Measurements from ENCODE around the gene NPIPA5.
"Not testable (repeated sequence)": the region's sequence is repeated elsewhere in the genome, so short reads cannot be mapped to it uniquely, and the experiment has no call there.

NPIPA5 gene

DNA sequence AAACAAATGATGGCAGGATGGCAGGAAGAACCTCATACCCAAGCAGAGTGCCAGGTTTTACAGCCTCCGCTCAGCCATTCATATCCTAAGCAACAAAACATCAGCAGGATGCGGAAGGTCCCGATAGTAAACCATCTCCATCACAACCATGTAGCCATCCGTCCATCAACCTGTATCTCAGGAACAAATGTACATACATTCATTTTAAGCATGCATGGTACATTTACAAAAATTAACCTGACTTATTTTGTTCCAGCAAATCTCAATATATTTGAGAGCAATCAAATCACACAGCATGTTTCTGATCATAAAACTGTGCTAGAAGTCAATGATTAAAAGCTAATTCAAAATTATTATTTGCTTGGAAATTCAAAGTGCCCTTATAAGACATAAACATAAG is at the start of gene NPIPA5:
Gene NPIPA5 (minus strand): TSS at position 101 of the 400 bp plus-strand sequence. CDS start 0 bp downstream, at position 101.
- DNase-seq, result not testable (repeated sequence)

DNA sequence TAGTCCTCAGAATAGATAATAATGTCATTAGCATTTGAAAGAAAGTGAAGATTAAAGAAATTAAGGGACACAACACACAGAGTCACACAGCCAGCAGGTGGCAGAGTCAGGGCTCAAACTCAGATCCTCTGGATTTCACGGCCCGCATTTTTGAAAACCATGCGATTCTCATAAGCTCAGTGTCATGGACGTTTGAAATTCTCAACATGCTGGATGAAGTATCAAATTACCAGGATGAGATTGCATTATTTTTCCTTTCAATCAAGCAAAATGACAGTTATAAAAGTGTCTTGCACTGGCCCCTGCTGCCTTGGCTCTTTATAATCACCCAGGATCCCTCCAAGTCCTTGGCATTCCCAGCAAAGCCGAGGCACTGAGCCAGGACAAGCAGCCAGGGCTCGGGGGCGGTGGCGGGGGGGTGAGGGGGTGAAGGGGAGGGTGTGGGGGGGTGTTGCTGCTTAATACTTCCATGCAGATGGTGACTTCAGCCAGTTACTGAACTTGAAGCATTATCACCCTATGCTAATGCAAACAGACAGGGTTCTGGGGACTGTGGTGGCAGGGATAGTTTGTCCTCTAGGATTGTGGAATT is 49.6 kb upstream of the NPIPA5 start:
- peak; percentile 88 for DNase-seq

DNA sequence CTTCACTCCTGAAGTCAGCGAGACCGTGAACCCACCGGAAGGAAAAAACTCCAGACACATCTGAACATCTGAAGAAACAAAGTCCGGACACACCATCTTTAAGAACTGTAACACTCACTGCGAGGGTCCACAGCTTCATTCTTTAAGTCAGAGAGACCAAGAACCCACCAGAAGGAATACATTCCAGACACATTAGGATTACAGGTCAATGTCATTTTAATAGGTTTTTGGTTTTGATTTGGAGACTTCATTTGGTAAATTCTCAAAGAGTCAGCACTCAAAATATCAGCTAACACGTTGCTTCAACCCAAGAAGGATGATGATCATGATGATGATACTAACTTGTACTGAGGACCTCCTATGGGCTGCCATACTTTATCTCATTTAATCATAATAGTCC is 48.7 kb upstream of the NPIPA5 start:
- DNase-seq, result no peak

DNA sequence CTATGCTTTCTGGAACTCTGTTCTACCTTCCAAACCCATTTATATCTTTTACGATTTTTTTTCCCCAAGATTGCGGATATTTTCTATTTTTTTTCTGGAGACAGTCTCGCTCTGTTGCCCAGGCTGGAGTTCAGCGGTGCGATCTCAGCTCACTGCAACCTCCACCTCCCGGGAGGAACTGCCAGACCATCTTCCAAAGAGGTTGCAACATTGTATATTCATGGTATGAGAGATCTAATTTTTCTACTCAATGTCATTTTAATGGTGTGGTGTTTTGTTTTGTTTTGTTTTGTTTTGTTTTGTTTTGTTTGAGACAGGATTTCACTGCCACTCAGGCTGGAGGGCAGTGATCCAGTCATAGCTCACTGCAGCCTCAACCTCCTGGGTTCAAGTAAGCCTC is 47.8 kb upstream of the NPIPA5 start:
- DNase-seq, result no peak

DNA sequence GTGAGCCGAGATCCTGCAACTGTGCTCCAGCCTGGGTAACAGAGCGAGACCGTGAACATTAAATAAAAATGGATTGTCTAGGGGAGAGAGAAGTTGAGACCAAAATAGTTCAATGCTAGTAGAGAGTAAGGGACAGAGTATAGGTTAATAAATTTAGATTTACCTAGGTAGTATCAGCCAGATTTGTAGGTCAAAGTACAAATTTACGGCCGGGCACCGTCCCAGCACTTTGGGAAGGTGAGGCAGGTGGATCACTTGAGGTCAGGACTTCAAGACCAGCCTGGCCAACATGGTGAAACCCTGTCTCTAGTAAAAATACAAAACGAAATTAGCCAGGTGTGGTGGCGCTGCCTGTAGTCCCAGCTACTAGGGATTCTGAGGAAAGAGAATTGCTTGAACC is 44.1 kb upstream of the NPIPA5 start:
- no peak for DNase-seq

DNA sequence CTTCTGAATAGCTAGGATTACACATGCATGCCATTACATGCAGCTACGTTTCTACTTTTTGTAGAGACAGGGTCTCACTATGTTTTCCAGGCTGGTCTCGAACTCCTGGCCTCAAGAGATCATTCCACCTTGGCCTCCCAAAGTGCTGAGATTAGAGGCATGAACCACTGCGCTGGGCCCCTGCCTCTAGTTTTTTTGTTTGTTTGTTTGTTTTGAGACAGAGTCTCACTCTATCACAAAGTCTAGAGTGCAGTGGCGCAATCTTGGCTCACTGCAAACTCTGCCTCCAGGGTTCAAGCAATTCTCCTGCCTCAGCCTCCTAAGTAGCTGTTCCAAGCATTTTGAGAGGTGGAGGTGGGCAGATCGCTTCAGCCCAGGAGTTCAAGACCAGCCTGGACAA is 43.6 kb upstream of the NPIPA5 start:
- not testable (repeated sequence) for DNase-seq

DNA sequence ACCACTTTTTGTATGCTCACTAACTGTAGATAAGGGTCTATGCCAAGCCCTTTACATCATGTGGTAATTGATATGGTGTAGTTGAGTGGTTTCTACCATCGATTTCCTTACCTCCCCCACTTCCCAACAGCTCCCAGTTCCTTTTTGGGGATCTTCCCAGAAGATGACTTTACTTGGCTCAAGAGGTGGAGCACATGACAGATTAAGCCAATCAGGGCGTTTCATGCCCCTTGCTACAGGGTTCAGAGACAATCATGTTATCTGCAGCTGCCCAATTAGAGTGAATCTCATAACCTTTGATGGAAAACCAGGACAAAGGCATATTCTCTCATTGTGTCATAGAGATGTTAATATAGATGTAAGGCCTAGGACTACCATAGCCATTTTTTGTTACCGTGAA is 40.1 kb upstream of the NPIPA5 start:
- DNase-seq, result peak; percentile 12

DNA sequence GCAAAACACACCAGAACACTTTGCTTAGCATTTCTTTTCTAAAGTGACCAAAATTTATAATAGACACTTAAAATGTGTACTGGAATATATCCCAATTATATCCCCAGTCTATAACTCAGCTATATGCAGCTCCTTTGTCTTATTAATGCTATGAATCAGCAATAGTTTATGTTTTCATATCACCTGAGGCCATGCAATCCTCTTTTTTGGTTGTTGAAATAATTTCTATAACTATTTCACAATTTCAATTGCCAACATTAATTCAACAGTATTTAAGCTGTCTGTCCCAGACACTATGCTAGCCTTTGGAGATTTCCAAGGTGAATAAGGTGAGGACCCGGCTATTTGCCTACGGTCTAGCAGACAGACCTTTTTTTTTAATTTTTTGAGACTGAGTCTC is 39.1 kb upstream of the NPIPA5 start:
- no peak for DNase-seq

DNA sequence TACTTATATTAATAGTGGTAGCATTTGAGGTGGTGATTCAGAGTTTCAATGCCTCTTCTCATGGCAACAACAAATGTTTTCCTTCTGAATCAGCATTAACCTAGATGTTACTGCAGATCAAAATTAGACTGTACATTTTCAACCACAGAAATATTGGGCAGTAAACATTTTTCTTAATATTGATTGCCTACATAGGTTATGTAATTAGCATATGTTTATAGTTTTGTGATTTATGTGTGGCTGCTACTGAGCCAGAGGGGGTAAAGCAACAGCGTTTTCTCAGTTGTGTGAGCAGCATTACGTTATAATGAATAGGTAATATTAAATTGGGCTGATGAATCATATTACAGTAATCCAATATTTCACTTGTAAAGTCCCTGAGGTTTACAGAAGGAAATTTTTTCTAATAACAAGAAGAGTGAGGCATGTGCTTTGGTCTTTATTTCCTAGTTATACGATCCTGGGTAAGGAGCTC is 37.5 kb upstream of the NPIPA5 start:
- peak; percentile 31 for DNase-seq

DNA sequence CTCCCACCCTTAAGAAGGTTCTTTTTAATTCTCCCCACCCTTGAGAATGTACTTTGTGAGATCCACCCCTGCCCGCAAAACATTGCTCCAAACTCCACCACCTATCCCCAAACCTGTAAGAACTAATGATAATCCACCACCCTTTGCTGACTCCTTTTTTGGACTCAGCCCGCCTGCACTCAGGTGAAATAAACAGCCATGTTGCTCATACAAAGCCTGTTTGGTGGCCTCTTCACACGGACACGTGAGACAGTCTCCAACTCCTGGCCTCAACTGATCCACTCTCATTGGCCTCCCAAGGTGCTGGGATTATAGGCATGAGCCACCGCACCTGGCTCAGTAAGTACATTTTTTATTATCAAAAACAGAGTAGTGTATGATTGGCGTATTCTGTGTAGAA is 31.4 kb upstream of the NPIPA5 start:
- not testable (repeated sequence) for DNase-seq

DNA sequence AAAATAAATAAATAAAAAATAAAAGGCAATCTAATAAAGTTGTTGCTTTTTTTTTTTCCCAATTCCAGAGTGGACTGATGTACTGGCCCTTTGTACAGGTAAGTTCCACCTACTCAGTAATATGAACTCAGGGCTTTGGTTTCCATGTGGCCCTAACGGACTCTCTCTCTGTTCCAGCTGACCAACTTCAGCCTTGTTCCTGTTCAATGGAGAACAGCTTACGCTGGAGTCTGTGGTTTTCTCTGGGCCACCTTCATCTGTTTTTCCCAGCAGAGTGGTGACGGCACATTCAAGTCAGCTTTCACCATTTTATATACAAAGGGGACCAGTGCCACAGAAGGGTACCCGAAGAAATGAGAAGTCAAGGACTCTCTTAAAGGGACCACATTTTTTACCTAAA is 29.7 kb upstream of the NPIPA5 start:
- not testable (repeated sequence) for DNase-seq

DNA sequence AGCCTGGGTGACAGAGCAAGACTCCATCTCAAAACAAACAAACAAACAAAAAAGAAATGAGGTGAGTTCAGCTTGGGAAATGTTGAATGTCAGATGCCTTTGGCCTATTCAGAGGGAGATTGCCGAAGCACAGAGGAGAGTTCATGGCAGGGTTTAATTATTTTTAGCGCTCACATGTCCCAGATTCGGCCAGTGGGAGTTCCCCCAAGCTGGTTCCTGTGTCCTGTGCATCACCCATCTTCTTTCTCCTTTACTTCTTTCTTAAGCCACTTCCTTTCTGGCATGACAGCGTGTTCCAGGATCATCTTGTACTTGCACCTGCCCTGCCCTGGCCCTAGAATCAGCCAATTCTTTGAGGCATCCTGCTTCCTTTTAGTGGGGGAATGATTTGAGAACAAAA is 26.7 kb upstream of the NPIPA5 start:
- DNase-seq, result no peak

DNA sequence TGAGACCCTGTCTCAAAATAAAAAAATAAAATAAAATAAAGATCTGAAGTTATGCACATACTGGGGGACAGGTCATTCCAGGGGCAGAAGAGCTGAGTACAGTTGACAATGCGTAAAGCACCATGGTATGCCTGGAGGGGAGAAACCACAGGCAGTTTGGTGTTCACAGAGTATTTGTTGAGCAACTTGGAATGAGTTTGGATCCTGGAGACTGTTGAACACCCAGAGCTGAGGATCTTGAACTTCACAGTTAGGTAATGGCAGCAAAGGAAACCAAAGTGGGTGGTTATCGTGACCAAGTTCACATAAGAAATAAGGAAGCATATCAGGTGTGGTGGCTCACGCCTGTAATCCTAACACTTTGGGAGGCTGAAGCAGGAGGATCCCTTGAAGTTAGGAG is 26.0 kb upstream of the NPIPA5 start:
- DNase-seq, result not testable (repeated sequence)

DNA sequence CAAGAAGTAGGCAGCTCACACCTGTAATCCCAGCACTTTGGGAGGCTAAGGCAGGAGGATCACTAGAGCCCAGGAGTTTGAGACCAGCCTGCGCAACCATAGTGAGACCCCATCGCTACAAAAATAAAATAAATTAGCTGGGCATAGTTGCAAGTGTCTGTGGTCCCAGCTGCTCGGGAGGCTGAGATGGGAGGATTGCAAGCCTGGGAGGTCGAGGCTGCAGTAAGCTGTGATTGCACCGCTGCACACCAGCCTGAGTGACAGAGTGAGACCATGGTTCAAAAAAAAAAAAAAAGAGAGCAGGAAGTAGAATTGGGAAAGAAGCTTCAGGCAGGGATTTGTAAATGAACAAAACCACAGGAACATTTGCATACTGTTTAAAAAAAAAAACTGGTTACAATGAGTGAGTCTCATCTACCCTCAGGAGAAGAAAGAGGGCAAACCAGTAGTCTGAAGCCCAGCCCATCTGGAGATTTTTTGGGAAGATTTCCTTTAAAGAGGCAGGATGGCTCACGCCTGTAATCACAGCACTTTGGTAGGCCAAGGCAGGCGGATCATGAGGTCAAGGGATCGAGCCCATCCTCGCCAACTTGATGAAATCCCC is 25.4 kb upstream of the NPIPA5 start:
- no peak for DNase-seq

DNA sequence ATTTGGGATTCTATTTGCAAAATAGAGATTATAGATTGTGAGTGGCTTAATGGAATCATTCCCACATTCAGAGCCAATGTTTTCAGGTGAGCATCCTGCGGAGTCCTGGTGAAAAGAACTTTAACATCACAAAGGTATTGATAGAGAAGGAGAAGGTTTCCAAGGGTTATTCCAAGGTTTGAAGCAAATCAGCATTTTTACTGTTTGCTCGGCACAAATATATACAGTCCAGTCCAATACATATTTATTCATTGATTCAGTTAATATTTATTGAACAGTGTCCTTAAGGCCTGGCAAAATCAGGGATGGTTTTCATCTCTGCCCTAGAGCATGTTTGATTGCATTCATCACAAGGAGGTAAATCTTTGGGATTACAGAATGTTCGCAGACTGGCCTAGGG is 23.9 kb upstream of the NPIPA5 start:
- DNase-seq, result no peak

DNA sequence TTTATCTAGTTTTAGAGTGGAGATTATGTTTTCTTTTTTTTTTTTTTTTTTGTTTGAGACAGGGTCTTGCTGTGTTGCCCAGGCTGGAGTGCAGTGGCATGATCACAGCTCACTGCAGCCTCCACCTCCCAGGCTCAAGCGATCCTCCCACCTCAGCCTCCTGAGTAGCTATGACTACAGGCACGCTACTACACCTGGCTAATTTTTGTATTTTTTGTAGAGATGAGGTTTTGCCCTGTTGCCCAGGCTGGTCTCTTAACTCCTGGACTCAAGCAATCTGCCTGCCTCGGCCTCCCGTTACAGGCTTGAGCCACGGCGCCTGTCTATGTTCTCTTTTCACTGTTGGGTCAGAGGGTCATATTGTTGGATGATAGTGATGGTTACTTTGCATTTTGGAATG is 22.2 kb upstream of the NPIPA5 start:
- DNase-seq, result not testable (repeated sequence)

DNA sequence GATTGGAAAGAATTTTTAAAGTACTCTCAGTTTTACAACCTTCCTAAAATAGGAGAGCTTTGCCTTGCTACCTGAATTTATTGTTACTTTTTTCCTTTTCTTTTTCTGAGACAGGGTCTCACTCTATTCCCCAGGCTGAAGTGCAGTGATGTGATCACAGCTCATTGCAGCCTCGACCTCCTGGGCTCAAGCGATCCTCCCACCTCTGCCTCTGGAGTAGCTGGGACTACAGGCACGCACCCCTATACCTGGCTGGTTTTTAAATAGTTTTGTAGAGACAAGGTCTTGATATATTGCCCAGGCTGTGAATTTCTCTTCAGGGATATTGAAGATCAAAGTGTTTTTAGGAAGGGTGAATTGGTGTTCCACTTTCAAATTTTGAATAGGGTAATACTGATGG is 21.2 kb upstream of the NPIPA5 start:
- DNase-seq, result no peak

DNA sequence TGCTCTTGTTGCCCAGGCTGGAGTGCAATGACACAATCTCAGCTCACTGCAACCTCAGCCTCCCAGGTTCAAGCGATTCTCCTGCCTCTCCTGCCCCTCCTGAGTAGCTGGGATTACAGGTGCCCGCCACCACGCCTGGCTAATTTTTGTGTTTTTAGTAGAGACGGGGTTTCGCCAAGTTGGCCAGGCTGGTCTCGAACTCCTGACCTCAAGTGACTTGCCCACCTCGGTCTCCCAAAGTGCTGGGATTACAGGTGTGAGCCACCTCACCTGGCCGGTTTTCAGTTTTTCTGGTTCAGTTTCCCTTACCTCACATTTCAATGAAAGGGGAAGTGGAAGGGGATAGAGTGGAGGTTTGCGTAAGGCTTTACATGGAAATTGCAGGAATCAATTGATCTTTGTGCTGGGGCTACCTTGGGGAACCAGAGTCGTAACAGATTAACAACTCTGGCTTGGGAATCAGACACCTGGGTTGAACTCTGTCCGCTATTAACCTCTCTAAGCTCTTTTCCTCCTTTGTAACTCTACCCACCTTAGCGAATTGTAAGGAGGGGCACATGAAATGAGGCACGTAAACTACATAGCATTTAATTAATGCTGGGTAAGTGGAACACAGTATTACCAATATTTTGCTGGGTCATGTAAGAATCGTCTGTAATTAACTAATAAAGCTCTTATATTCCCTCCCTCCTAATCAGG is 20.7 kb upstream of the NPIPA5 start:
- DNase-seq, result no peak

DNA sequence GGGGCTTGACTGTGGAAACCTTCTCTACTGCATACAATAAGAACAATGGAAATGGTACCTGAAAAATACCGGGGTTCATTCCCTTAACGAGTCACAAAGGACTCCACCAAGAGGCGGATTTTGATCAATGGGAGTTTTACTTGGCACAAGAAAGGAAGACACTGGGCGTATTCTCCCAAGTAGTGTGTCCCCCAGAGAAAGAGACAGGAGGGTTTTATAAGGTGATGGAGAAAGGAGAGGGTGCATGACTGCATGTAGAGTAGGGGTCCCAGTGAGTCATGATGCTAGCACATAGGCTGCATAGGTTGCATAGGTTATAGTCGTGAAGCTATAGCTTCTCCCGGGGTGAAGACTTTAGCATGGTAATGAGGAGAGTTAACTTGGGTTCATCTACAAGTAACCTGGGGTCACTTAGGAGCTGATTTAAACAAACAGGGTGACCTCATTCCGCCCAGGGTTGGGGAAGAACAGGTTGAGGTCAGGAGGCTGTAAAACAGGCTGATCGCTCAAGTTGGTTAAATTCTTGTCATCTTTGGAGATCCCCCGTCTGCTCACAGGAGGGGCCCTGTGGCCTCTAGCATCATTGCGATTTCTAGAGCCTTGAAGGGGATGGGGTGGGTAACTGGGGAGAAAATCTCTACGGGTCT is 19.0 kb upstream of the NPIPA5 start:
- no peak for DNase-seq

DNA sequence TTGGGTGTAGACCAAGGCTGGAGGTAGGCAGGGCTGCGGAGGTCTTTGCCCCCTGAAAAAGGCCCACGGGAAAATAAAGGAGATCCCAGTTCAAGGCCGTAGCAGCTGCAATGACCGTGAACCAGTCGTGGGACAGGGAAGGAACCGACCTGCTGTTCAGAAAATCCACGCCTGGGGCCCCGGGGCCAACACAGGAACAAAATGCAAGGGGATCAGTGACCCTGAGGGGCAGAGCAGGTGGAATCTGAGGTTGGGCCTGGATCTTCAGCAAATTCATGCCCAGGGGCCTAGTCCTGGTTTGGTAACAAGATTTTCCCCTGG is 18.4 kb upstream of the NPIPA5 start:
- not testable (repeated sequence) for DNase-seq

DNA sequence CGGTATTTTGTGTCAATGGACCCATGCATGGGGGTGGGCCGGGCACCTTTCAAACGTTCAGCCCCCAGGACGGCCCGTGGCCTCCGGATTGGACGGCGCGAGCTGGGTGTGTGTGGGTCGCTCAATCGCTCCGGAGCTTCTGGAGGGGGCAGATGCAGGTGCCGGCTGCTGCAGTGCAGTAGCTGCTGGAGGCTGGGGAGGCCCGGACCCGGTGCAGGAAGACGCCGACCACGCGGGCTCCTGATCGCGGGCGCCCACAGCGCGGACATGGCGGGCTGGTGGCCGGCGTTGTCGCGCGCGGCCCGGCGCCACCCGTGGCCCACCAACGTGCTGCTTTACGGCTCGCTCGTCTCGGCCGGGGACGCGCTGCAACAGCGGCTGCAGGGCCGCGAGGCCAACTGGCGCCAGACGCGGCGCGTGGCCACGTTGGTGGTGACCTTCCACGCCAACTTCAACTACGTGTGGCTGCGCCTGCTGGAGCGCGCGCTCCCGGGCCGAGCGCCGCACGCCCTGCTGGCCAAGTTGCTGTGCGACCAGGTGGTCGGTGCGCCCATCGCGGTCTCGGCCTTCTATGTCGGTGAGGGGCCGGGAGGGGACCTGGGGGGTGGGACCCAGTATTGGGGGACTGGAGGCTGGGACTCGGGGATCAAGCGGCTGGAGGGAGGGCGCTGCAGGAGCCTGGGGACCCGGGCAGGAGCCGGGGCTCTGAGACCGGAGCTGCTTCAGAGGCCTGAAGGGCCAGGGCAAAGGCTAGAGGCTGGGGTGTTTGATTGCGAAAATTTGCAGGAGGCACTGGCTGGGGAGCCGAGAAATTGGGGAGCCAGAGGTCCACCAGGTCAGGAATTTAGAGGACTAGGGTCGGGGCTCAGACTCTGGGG is 17.8 kb upstream of the NPIPA5 start, which contains the start of gene MPV17L:
Gene MPV17L (plus strand): TSS at position 124 of the 878 bp plus-strand sequence. CDS start 144 bp downstream, at position 268.
- not testable (repeated sequence) for DNase-seq

DNA sequence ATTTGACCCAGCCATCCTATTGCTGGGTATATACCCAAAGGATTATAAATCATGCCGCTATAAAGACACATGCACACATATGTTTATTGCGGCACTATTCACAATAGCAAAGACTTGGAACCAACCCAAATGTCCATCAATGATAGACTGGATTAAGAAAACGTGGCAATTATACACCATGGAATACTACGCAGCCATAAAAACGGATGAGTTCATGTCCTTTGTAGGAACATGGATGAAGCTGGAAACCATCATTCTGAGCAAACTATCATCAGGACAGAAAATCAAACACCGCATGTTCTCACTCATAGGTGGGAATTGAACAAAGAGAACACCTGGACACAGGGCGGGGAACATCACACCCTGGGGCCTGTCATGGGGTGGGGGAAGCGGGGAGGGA is 14.9 kb upstream of the NPIPA5 start:
- not testable (repeated sequence) for DNase-seq

DNA sequence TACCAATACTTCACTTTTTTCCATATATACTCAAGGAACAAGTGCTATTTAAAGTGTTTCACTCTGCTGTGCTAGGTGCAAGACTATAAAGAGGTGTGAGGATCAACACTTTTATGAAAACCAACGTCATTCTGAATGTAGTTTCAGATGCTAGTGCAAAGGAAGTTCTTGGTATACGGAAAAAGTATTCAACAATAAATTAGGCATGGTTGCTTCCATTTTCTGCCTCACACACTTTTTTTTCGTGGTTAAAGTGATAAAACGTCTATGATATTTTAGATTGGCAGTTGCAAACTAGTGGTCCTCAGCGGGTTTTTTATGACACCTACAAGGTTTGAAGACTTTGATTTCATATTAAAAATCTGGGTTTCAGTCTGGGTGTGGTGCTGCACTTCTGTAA is 11.8 kb upstream of the NPIPA5 start:
- DNase-seq, result not testable (repeated sequence)
